AG10803 (cell line): ENCODE results near the gene SCOC.
A peak's percentile ranks its signal among the peaks of the same experiment; 100 is the strongest.

Experiments
- DNase-seq: peaks from one replicate; pipeline ENCODE4 v3.0.0; 2010; ENCODE audit warnings: low read depth
- H3K4me3 ChIP-seq: 2 replicates; pipeline ENCODE4 v1.5.1; 2011; ENCODE audit warnings: mild to moderate bottlenecking, low read length, control low read depth
- TF ChIP-seq, protein P1 (sequence below): conservative IDR thresholded peaks from 2 replicates; pipeline ENCODE4 v1.5.1; 2011; ENCODE audit warnings: mild to moderate bottlenecking, low read length, control low read depth, inconsistent platforms

SCOC gene

DNA sequence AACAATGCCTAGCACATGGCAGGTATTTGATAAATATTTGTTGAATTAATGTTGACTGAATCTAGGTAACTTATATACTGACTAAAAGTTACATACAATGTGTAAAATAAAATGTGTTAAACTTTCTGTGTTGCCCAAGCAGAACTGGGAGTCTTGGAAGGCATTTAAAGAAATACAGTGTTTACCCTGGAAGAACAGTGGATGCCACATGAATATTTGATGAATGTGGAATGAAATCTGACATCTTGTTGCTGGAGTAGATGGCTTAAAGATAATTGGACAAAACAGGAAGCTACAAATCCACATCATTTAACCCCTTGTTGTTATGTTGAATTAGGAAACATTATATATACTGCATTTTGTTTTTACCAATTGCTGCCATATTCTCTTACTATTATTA, 39.9 kb upstream of the SCOC start:
- TF ChIP-seq, protein P1, sequence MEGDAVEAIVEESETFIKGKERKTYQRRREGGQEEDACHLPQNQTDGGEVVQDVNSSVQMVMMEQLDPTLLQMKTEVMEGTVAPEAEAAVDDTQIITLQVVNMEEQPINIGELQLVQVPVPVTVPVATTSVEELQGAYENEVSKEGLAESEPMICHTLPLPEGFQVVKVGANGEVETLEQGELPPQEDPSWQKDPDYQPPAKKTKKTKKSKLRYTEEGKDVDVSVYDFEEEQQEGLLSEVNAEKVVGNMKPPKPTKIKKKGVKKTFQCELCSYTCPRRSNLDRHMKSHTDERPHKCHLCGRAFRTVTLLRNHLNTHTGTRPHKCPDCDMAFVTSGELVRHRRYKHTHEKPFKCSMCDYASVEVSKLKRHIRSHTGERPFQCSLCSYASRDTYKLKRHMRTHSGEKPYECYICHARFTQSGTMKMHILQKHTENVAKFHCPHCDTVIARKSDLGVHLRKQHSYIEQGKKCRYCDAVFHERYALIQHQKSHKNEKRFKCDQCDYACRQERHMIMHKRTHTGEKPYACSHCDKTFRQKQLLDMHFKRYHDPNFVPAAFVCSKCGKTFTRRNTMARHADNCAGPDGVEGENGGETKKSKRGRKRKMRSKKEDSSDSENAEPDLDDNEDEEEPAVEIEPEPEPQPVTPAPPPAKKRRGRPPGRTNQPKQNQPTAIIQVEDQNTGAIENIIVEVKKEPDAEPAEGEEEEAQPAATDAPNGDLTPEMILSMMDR = no peak
- no peak overlapping the region for H3K4me3 ChIP-seq
- no peak for DNase-seq

DNA sequence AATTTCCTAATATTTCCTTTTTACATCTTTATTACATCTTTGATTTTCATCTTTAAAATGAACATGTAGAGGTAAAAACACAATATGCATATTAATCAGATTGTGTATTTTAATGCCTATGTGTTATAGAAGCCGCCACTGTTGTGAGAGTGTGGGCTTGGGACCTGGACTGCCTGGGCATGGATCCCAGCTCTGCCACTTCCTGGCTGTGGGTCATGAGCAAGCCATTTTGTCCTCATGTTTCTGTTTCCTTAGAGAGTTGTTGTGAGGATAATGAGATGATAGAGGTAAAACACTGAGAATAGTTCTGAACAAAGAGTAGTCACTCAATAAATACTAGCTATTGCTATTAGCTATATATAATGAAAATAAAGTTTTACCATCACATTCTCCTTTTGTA, 38.4 kb upstream of the SCOC start:
- TF ChIP-seq, protein P1 = no peak
- no peak overlapping the region for H3K4me3 ChIP-seq
- no peak for DNase-seq

GRCh38 chr4:140336730-140337129, 36.7 kb upstream of the SCOC start:
- TF ChIP-seq, protein P1 = no peak
- H3K4me3 ChIP-seq = no peak overlapping the region
- no peak for DNase-seq

DNA sequence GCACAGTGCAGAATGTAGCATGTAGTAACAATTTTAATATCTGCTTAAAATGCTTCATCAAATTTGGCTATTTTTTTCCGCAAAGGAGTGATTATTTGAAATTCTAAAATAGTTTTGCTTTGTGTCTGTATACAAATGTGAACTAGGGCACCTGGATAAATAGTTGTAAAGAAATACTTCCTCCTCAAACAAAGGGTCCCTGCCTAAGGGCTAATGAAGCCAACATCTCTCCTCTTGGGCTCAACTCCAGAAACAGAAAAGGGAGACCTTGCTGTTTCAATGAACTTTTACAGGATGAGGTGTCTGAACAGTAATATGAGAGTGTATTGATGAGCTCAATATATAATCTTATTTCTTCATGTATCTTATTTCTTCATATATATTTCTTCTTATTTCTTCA, 30.8 kb upstream of the SCOC start:
- TF ChIP-seq, protein P1 = no peak
- DNase-seq = no peak
- no peak overlapping the region for H3K4me3 ChIP-seq

- TF ChIP-seq, protein P1 = no peak
- no peak for DNase-seq
- no peak overlapping the region for H3K4me3 ChIP-seq
These were observed 30.1 kb upstream of the SCOC start for GRCh38 chr4:140343303-140343702.

- TF ChIP-seq, protein P1 = no peak
- peak; percentile 77 for DNase-seq
- H3K4me3 ChIP-seq = no peak overlapping the region
These were observed 29.3 kb upstream of the SCOC start for GRCh38 chr4:140344101-140344500.

- DNase-seq = no peak
- H3K4me3 ChIP-seq = no peak overlapping the region
- TF ChIP-seq, protein P1 = no peak
These were observed 28.8 kb upstream of the SCOC start for GRCh38 chr4:140344621-140345020.
